SK-N-SH (cell line): Measurements from ENCODE around the gene ASB18.

Experiments used
- CTCF ChIP-seq: fragments of 200-600 bp; sonication (generic); IDR thresholded peaks from 2 replicates; pipeline ENCODE4 v1.6.1; 2017; ENCODE audit warnings: antibody characterized with exemption, mild to moderate bottlenecking, moderate library complexity
- EP300 ChIP-seq, 2 experiments: IDR thresholded peaks; 2 replicates each; pipeline versions ENCODE4 v1.4.0 to v1.6.1; 2012; ENCODE audit warnings: borderline replicate concordance in 1 of 2, low read depth in 1 of 2, low read length in 1 of 2
- JUND ChIP-seq: IDR thresholded peaks from 2 replicates; pipeline ENCODE4 v1.4.0; 2012
- PBX3 ChIP-seq: IDR thresholded peaks from 2 replicates; pipeline ENCODE4; 2012
- POLR2AphosphoS5 ChIP-seq: IDR thresholded peaks from 2 replicates; pipeline ENCODE4 v1.6.1; 2012; ENCODE audit warnings: low read depth, low read length
- RFX5 ChIP-seq: IDR thresholded peaks from 2 replicates; pipeline ENCODE4 v1.6.1; 2012; ENCODE audit warnings: mild to moderate bottlenecking, improper control_type of control experiment, low read length
- RXRA ChIP-seq: IDR thresholded peaks from 2 replicates; pipeline ENCODE4 v1.4.0; 2012; ENCODE audit warnings: low read depth, mild to moderate bottlenecking, borderline replicate concordance
- SIN3A ChIP-seq: IDR thresholded peaks from 2 replicates; pipeline ENCODE4 v1.6.1; 2012; ENCODE audit warnings: low read depth, mild to moderate bottlenecking, low read length, moderate library complexity, borderline replicate concordance
- TAF1 ChIP-seq: IDR thresholded peaks from 2 replicates; pipeline ENCODE4 v1.6.1; 2012; ENCODE audit warnings: low read depth, mild to moderate bottlenecking, low read length, moderate library complexity, borderline replicate concordance
- TEAD4 ChIP-seq: IDR thresholded peaks from 2 replicates; pipeline ENCODE4 v1.4.0; 2012; ENCODE audit warnings: mild to moderate bottlenecking, borderline replicate concordance; ENCODE audit not compliant: insufficient read depth

GRCh38 chr2:236265675-236266074 is 1.5 kb upstream of the ASB18 start:
- no peak for TF ChIP-seq EP300 (IDR thresholded peaks at IDR 0.05; ENCODE audit: borderline replicate concordance in 1 of 2, low read depth in 1 of 2, low read length in 1 of 2)
- no peak for TF ChIP-seq TAF1
- no peak for TF ChIP-seq CTCF
- TF ChIP-seq POLR2AphosphoS5 = no peak
- TF ChIP-seq SIN3A = no peak
- TF ChIP-seq TEAD4 = no peak
- TF ChIP-seq JUND = no peak
- TF ChIP-seq RXRA = no peak
- no peak for TF ChIP-seq PBX3
- TF ChIP-seq RFX5 = no peak
